ENCODE results near the gene AGPAT3. TPM values are rescaled to one million over a fixed set of nuclear protein-coding genes. Genes with fewer than 3 reads are reported as not detected.
"Not testable (repeated sequence)": the region's sequence is repeated elsewhere in the genome, so short reads cannot be mapped to it uniquely, and the experiment has no call there.

The AGPAT3 gene
- 10 to 100 TPM; 66.7 to 69.0 TPM for total RNA-seq

- ChIA-PET CTCF (no interaction called here), POLR2A (interaction anchor here (0.5 kb wide), 1 partner anchor 99 kb away, joined by 4 read pairs; no protein-coding TSS in a partner anchor)
Observed at GRCh38 chr21:43864962-43865539, at the start of gene AGPAT3. Gene AGPAT3, plus strand, starts transcription at chr21:43865223. Its CDS starts 94,459 bp downstream, at chr21:43959682.

GRCh38 chr21:43815991-43816390, 49.0 kb upstream of the AGPAT3 start:
- ChIA-PET POLR2A (no interaction called here), CTCF (interaction anchor here (1.3 kb wide), 1 partner anchor 123 kb away, joined by 3 read pairs; no protein-coding TSS in a partner anchor)

DNA sequence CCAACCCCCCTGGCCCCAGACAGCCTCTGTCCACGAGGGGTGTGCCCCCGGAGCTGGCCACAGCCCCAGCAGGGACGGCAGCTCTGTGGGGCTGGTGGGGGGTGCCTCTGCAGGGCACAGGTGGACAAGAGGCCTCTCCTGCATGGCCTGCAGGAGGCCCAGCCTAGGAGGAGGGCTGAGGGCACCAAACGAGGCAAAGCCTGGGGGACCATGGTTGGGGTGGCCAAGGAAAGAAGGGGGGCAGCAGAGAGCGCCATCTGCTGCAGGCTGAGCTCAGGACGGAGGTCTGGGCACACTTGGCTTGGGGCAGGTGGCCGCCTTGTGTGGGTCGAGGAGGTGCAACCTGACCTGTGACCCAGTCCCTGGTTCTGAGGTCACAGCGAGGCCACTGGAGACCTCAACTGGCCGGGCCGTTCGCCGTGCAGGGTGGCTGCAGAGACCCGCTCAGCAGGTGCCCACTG, 48.4 kb upstream of the AGPAT3 start:
- ChIA-PET CTCF (interaction anchor here (1.3 kb wide), 1 partner anchor 123 kb away, joined by 3 read pairs; no protein-coding TSS in a partner anchor), POLR2A (no interaction called here)

GRCh38 chr21:43817157-43818086, 47.6 kb upstream of the AGPAT3 start:
- ChIA-PET POLR2A (no interaction called here), CTCF (interaction anchor here (1.3 kb wide), 1 partner anchor 122 kb away, joined by 3 read pairs; no protein-coding TSS in a partner anchor)

GRCh38 chr21:43818685-43819084, 46.3 kb upstream of the AGPAT3 start:
- ChIA-PET POLR2A (no interaction called here), CTCF (interaction anchor here (1.1 kb wide), 1 partner anchor 117 kb away, joined by 3 read pairs; no protein-coding TSS in a partner anchor)

GRCh38 chr21:43819511-43820405, 45.3 kb upstream of the AGPAT3 start:
- CTCF ChIA-PET, result interaction anchor here (1.1 kb wide), 1 partner anchor 116 kb away, joined by 3 read pairs; no protein-coding TSS in a partner anchor
- POLR2A ChIA-PET, result no interaction called here

DNA sequence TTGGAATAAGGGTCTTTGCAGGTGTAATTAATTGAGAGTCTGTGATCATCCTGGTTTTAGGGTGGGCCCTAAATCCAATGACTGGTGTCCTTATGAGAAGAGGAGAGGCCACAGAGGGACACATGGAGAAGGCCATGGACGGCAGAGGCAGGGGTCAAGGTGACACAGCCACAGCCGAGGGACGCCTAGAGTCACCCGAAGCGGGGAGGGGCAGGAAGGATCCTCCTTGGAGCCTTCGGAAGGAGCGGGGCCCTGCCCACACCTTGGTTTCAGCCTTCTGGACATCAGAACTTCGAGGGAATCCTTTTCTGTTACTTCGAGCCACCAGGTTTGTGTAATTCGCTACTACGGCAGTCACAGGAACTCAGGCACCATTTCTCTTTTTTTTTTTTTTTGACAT, 44.6 kb upstream of the AGPAT3 start:
- CTCF ChIA-PET, result no interaction called here
- POLR2A ChIA-PET, result no interaction called here

GRCh38 chr21:43822166-43822565, 42.9 kb upstream of the AGPAT3 start:
- CTCF ChIA-PET, result interaction anchor here (1.6 kb wide), 1 partner anchor 116 kb away, joined by 4 read pairs; no protein-coding TSS in a partner anchor
- POLR2A ChIA-PET, result not testable (repeated sequence)

DNA sequence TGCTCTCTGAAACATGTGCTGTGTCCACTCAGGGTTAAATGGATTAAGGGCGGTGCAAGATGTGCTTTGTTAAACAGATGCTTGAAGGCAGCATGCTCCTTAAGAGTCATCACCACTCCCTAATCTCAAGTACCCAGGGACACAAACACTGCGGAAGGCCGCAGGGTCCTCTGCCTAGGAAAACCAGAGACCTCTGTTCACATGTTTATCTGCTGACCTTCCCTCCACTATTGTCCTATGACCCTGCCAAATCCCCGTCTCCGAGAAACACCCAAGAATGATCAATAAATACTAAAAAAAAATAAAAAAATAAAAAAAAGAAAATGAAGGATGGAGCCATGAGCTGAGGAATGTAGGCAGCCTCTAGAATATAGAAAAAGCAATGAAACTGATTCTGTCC, 42.3 kb upstream of the AGPAT3 start:
- POLR2A ChIA-PET, result not testable (repeated sequence)
- CTCF ChIA-PET, result interaction anchor here (1.6 kb wide), 1 partner anchor 116 kb away, joined by 4 read pairs; no protein-coding TSS in a partner anchor

DNA sequence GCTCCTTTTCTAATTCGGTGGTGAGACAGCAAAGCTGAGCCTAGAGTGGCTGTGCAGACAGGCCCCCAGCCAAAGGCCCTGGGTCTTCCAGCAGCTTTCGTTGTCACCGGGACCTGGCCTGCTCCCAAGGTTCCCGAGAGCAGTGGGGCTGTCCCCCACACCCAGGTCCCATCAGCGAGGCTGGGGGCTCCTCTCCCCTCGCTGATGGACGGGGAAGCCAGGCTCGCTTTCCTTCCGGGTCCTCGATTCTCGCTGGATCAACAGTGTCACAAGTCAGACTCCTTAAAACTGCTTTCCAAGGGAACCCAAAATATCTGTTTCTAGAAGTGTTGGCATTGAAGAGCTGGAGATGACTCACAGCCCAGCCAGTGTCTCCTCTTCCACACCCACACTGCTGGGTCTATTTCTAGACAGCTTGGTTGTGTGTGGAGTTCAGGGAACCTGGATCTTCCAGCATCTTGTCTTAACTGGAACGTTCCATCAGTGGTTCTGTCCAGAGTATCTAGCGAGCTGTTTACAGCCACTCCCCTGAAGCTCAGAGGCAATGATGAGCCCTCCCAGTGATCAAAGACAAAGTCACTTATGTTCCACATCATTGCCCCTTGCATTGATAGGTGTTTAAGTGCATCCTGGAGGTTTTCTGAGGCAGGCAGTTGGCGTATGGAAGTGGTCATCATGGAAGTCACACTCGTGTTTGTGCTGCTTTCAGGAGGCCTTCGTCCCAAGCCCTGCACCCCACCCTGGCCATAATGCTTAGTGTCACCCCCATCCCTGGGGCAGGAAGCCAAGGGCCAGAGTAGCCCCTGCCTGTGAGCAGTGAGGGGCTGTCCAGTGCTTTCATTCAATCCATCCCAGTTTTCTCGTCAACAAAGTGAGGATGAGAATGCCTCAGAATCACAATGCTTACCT, 40.4 kb upstream of the AGPAT3 start:
- POLR2A ChIA-PET, result no interaction called here
- CTCF ChIA-PET, result interaction anchor here (1.2 kb wide), 1 partner anchor 14 kb away, joined by 3 read pairs; no protein-coding TSS in a partner anchor

DNA sequence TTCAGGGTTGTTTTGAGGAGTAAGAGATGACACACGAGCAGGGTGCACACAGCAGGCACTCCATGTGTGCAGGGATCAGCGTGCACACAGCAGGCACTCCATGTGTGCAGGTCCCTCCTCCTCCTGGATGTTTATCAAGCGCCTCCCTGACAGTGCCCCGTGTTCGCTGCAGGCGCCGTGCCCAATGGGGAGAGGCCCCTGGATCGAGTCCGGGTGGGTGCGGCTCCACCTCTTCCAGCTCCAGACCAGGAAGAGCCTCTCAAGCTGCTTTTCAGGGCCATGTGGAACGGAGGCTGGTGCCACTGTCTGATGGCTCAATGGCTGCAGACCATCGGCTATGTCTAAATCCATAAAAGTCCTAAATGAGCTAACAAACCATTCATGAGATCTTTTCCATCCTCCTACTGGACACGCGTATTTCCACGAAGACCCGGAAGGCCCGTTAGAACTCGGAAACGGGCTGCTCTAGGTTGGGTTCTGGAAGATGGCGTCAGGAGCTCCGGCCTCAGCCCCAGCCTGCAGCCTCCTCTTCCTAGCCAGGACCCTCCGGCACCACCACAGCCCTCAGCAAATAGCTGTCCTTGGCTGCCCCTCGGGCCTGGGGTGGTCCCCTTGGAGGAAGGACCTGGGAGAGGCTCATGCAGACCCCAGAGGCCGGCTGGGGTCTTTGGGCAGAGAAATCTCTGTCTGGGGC, 39.6 kb upstream of the AGPAT3 start:
- ChIA-PET CTCF (interaction anchor here (1.2 to 1.5 kb wide), 2 partner anchors 96 to 151 kb away, joined by 3 to 6 read pairs; no protein-coding TSS in a partner anchor), POLR2A (no interaction called here)

DNA sequence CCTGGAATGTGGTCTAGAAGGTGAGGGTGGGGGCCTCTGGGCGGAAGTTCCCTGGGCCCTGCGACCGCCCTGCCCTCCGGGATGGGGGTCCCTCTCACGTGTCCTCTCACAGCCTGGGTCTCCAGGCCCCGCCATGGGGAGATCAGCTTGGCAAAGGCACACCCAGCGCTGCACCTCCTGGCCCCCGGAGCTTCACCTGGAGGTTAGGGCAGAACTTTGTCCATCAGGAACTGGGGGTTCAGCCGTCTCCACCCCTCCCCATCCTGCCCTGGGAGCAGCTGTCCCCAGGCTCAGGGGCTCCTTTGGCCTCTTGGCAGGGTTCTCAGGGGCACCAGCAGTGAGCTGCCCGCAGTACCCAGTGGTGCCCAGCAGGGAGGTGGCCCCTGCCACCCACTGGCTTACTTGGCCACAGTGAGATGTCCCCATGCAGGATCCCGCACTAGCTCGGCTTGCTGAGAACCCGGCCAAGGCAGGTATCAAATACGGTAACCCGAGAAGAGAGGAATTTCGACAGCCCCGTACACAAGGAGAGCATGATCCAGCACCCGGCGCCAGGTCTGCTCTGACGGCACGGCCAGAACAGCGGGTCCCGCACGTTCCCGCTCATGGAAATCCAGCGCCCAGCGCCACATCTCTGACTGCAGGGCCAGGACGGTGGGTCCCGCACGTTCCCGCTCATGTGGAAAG, 38.9 kb upstream of the AGPAT3 start:
- ChIA-PET POLR2A (interaction anchor here (0.6 kb wide), 1 partner anchor 83 kb away, joined by 3 read pairs; no protein-coding TSS in a partner anchor), CTCF (interaction anchor here (1.2 to 1.5 kb wide), 2 partner anchors 96 to 150 kb away, joined by 3 to 6 read pairs; no protein-coding TSS in a partner anchor)

DNA sequence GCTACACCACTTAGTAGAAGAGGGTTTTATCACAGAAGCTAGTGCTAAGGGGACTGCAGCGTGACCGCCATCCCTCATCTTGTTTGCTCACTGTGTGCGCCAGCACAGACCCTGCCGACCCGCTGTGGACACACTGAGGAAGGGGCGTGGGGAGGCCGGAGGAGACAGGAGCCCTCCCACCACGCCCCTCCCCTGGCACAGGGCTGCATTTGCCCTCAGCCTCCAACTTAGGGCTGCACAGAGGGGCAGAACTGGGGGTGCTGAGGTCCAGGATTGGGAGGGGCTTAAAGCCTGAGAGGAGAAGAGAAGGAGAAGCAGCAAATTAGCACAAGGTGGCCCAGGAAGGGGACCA, 38.4 kb upstream of the AGPAT3 start:
- ChIA-PET POLR2A (interaction anchor here (0.6 kb wide), 1 partner anchor 83 kb away, joined by 3 read pairs; no protein-coding TSS in a partner anchor), CTCF (interaction anchor here (1.2 to 1.5 kb wide), 2 partner anchors 95 to 149 kb away, joined by 3 to 6 read pairs; no protein-coding TSS in a partner anchor)

- ChIA-PET POLR2A (no interaction called here), CTCF (interaction anchor here (1.5 kb wide), 1 partner anchor 149 kb away, joined by 6 read pairs; no protein-coding TSS in a partner anchor)
Observed at GRCh38 chr21:43827015-43827611, 37.9 kb upstream of the AGPAT3 start.

DNA sequence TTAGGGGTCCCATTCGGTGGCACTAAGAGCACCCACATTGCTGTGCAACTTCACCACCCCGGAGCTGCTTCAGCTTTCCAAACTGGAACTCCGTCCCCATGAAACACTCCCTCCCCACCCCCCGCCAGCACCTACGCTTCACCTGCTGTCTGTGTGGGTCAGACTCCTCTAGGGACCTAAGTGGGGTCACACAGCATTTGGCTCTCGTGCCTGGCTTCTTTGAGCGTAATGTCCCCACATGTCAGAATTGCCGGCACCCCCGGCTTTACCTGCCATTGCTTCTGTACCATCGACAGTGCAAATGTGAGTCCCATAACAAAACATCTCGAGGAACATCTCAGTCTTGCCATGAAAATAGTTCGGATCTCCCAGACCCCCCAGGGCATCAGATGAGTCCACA, 35.9 kb upstream of the AGPAT3 start:
- ChIA-PET POLR2A (no interaction called here), CTCF (no interaction called here)

- POLR2A ChIA-PET, result no interaction called here
- CTCF ChIA-PET, result no interaction called here
Observed at GRCh38 chr21:43829575-43830119, 35.4 kb upstream of the AGPAT3 start.

Data from activated CD8-positive, alpha-beta memory T cell treated with anti-CD3 and anti-CD28 coated beads for 36 hours (primary cell).